CD1c-positive myeloid dendritic cell (primary cell): ENCODE data around the gene RNASET2.

ENCODE experiments used
- DNase-seq: peaks from one replicate; pipeline ENCODE4 v3.0.0-alpha.2; 2016; ENCODE audit errors: extremely low spot score

Gene RNASET2

GRCh38 chr6:166947251-166947650 lies 9.1 kb downstream of the RNASET2 start:
- no peak for DNase-seq

- DNase-seq, result no peak
Observed at GRCh38 chr6:166946125-166946524, 10.2 kb downstream of the RNASET2 start.

GRCh38 chr6:166944666-166945256 lies 11.6 kb downstream of the RNASET2 start:
- no peak for DNase-seq

GRCh38 chr6:166942393-166943168 lies 13.8 kb downstream of the RNASET2 start:
- DNase-seq, result peak; percentile 57

- DNase-seq, result peak; percentile 26
Observed at GRCh38 chr6:166940643-166941068, 15.7 kb downstream of the RNASET2 start.

- DNase-seq, result no peak
Observed at GRCh38 chr6:166939894-166940293, 16.5 kb downstream of the RNASET2 start.

- DNase-seq, result no peak
Observed at GRCh38 chr6:166939345-166939744, 17.0 kb downstream of the RNASET2 start.

- no peak for DNase-seq
Observed at GRCh38 chr6:166938704-166939103, 17.6 kb downstream of the RNASET2 start.

- DNase-seq, result no peak
Observed at GRCh38 chr6:166938150-166938549, 18.2 kb downstream of the RNASET2 start.

- no peak for DNase-seq
Observed at GRCh38 chr6:166937746-166938145, 18.6 kb downstream of the RNASET2 start.

GRCh38 chr6:166936079-166936787 lies 20.1 kb downstream of the RNASET2 start:
- DNase-seq, result peak; percentile 35

GRCh38 chr6:166935353-166935752 lies 21.0 kb downstream of the RNASET2 start:
- DNase-seq, result no peak

- DNase-seq, result no peak
Observed at GRCh38 chr6:166934174-166934573, 22.2 kb downstream of the RNASET2 start.

- DNase-seq, result no peak
Observed at GRCh38 chr6:166933396-166933795, 23.0 kb downstream of the RNASET2 start.

- DNase-seq, result no peak
Observed at GRCh38 chr6:166932616-166933015, 23.7 kb downstream of the RNASET2 start.

GRCh38 chr6:166932116-166932515 lies 24.2 kb downstream of the RNASET2 start:
- no peak for DNase-seq

GRCh38 chr6:166931426-166931970 lies 24.9 kb downstream of the RNASET2 start:
- no peak for DNase-seq

- no peak for DNase-seq
Observed at GRCh38 chr6:166930354-166930891, 25.9 kb downstream of the RNASET2 start.

GRCh38 chr6:166929542-166930189 lies 26.7 kb downstream of the RNASET2 start:
- DNase-seq, result no peak

GRCh38 chr6:166928644-166929541 lies 27.5 kb downstream of the RNASET2 start:
- DNase-seq, result no peak
